Mesendoderm (in vitro differentiated cells): ENCODE data around the gene RC3H2.
"Not testable (repeated sequence)": the region's sequence is repeated elsewhere in the genome, so short reads cannot be mapped to it uniquely, and the experiment has no call there.

Source experiments
- DNase-seq: peaks from one replicate; pipeline ENCODE4 v3.0.0; 2013
- H2AK5ac ChIP-seq: 2 replicates; pipeline ENCODE4 v1.6.1; 2013; ENCODE audit warnings: low read length, inconsistent platforms
- H2BK120ac ChIP-seq: 2 replicates; pipeline ENCODE4 v1.6.1; 2013; ENCODE audit warnings: low read depth, mild to moderate bottlenecking, low read length, moderate library complexity, mixed read lengths
- H2BK15ac ChIP-seq: replicated peaks from 2 replicates; pipeline ENCODE4 v1.6.1; 2013; ENCODE audit warnings: low read depth, mild to moderate bottlenecking, moderate library complexity
- H2BK5ac ChIP-seq: 2 replicates; pipeline ENCODE4 v1.6.1; 2013; ENCODE audit warnings: low read length, inconsistent platforms
- H3K18ac ChIP-seq: 2 replicates; pipeline ENCODE4 v1.6.1; 2013; ENCODE audit warnings: mild to moderate bottlenecking, low read length, mixed read lengths
- H3K23ac ChIP-seq: one replicate; pipeline ENCODE4 v1.6.1; 2013; ENCODE audit warnings: low read length
- H3K27ac ChIP-seq: 2 replicates; pipeline ENCODE4 v1.5.1; 2013; ENCODE audit warnings: low read depth, mild to moderate bottlenecking, inconsistent platforms, low read length, moderate library complexity
- H3K27me3 ChIP-seq: 2 replicates; pipeline ENCODE4 v1.6.1; 2013; ENCODE audit warnings: low read length, control low read depth, mild to moderate bottlenecking, inconsistent platforms; ENCODE audit not compliant: insufficient read depth, poor library complexity
- H3K36me3 ChIP-seq: 2 replicates; pipeline ENCODE4 v1.6.1; 2013; ENCODE audit warnings: low read length, inconsistent platforms; ENCODE audit not compliant: control insufficient read depth, insufficient read depth
- H3K4ac ChIP-seq: one replicate; pipeline ENCODE4 v1.6.1; 2013; ENCODE audit warnings: low read depth, mild to moderate bottlenecking, low read length, moderate library complexity
- H3K4me1 ChIP-seq: 2 replicates; pipeline ENCODE4 v1.6.1; 2013; ENCODE audit warnings: low read depth, low read length, inconsistent platforms; ENCODE audit not compliant: control insufficient read depth
- H3K4me2 ChIP-seq: 2 replicates; pipeline ENCODE4 v1.6.1; 2013; ENCODE audit warnings: low read length
- H3K4me3 ChIP-seq: 2 replicates; pipeline ENCODE4 v1.5.1; 2013; ENCODE audit warnings: mild to moderate bottlenecking, low read length
- H3K56ac ChIP-seq: one replicate; pipeline ENCODE4 v1.6.1; 2013; ENCODE audit warnings: low read length
- H3K79me1 ChIP-seq: 2 replicates; pipeline ENCODE4 v1.6.1; 2013; ENCODE audit warnings: low read length, inconsistent platforms
- H3K79me2 ChIP-seq: 2 replicates; pipeline ENCODE4 v1.6.1; 2013; ENCODE audit warnings: mild to moderate bottlenecking, low read length; ENCODE audit not compliant: control insufficient read depth, insufficient read depth
- H3K9ac ChIP-seq: 2 replicates; pipeline ENCODE4 v1.6.1; 2013; ENCODE audit warnings: low read length, inconsistent platforms
- H4K5ac ChIP-seq: one replicate; pipeline ENCODE4 v1.6.1; 2013; ENCODE audit warnings: low read length
- H4K8ac ChIP-seq: one replicate; pipeline ENCODE4 v1.6.1; 2013; ENCODE audit warnings: low read depth, mild to moderate bottlenecking, control low read depth, low read length, moderate library complexity
- WGBS: extraction: QIAGEN DNeasy Blood & Tissue Kit; methylation state at CpG from one replicate; pipeline ENCODE4 v1.1.7; 2013; ENCODE audit warnings: low lambda C conversion rate, missing lambda C conversion rate; ENCODE audit not compliant: insufficient coverage; ENCODE audit errors: extremely low coverage; 5-methylcytosine and 5-hydroxymethylcytosine counted together

The RC3H2 gene

GRCh38 chr9:122848256-122848943 is 56.8 kb downstream of the RC3H2 start:
- no peak overlapping the region for H3K9ac ChIP-seq
- no CpG with 5 or more reads among the region's 2 CpGs for WGBS
- H3K4me1 ChIP-seq: no peaks in the 10 kb centered on the region
- H3K23ac ChIP-seq: no peak overlapping the region
- H2BK5ac ChIP-seq: no peak overlapping the region
- H3K79me1 ChIP-seq: no peaks in the 10 kb centered on the region
- no peak overlapping the region for H3K18ac ChIP-seq
- no peak overlapping the region for H4K5ac ChIP-seq
- no peak overlapping the region for H3K4me2 ChIP-seq
- H4K8ac ChIP-seq: no peak overlapping the region
- H3K4ac ChIP-seq: no peak overlapping the region
- no peak overlapping the region for H3K56ac ChIP-seq
- no peak overlapping the region for H3K4me3 ChIP-seq
- H2AK5ac ChIP-seq: no peak overlapping the region
- H3K36me3 ChIP-seq: peaks cover 3% of the 10 kb centered on the region
- H3K27ac ChIP-seq: no peak overlapping the region
- H3K27me3 ChIP-seq: no peaks in the 10 kb centered on the region
- H2BK120ac ChIP-seq: no peak overlapping the region
- no peak for DNase-seq
- H2BK15ac ChIP-seq: no peak overlapping the region
- no peaks in the 10 kb centered on the region for H3K79me2 ChIP-seq

- H3K27ac ChIP-seq: no peak overlapping the region
- no peak overlapping the region for H4K5ac ChIP-seq
- H2AK5ac ChIP-seq: no peak overlapping the region
- H3K4me3 ChIP-seq: no peak overlapping the region
- DNase-seq: no peak
- no peak overlapping the region for H2BK5ac ChIP-seq
- no peak overlapping the region for H3K4me2 ChIP-seq
- peaks cover 3% of the 10 kb centered on the region for H3K36me3 ChIP-seq
- H3K23ac ChIP-seq: no peak overlapping the region
- H3K56ac ChIP-seq: no peak overlapping the region
- WGBS: no CpG with 5 or more reads among the region's 5 CpGs
- H3K27me3 ChIP-seq: no peaks in the 10 kb centered on the region
- no peak overlapping the region for H3K4ac ChIP-seq
- no peak overlapping the region for H3K9ac ChIP-seq
- H2BK15ac ChIP-seq: no peak overlapping the region
- H3K79me1 ChIP-seq: no peaks in the 10 kb centered on the region
- H3K79me2 ChIP-seq: no peaks in the 10 kb centered on the region
- H4K8ac ChIP-seq: no peak overlapping the region
- no peak overlapping the region for H2BK120ac ChIP-seq
- no peaks in the 10 kb centered on the region for H3K4me1 ChIP-seq
- H3K18ac ChIP-seq: no peak overlapping the region
These were observed 58.7 kb downstream of the RC3H2 start for GRCh38 chr9:122846371-122846940.

GRCh38 chr9:122845116-122845515 is 60.0 kb downstream of the RC3H2 start:
- H4K5ac ChIP-seq: no peak overlapping the region
- peaks cover 2% of the 10 kb centered on the region for H3K36me3 ChIP-seq
- no peak overlapping the region for H3K4me2 ChIP-seq

GRCh38 chr9:122844137-122844536 is 61.0 kb downstream of the RC3H2 start:
- H4K8ac ChIP-seq: no peak overlapping the region
- no CpG with 5 or more reads among the region's 1 CpG for WGBS
- DNase-seq: no peak
- H3K79me2 ChIP-seq: no peaks in the 10 kb centered on the region
- H3K9ac ChIP-seq: no peak overlapping the region
- H3K23ac ChIP-seq: no peak overlapping the region
- H3K56ac ChIP-seq: no peak overlapping the region
- no peaks in the 10 kb centered on the region for H3K79me1 ChIP-seq
- H2BK15ac ChIP-seq: no peak overlapping the region
- no peak overlapping the region for H2BK120ac ChIP-seq
- no peak overlapping the region for H3K4me2 ChIP-seq
- no peak overlapping the region for H3K27ac ChIP-seq
- no peak overlapping the region for H2AK5ac ChIP-seq
- H3K27me3 ChIP-seq: no peaks in the 10 kb centered on the region
- no peak overlapping the region for H4K5ac ChIP-seq
- no peaks in the 10 kb centered on the region for H3K4me1 ChIP-seq
- no peak overlapping the region for H3K4me3 ChIP-seq
- no peaks in the 10 kb centered on the region for H3K36me3 ChIP-seq
- no peak overlapping the region for H2BK5ac ChIP-seq
- H3K18ac ChIP-seq: no peak overlapping the region
- no peak overlapping the region for H3K4ac ChIP-seq

More at GRCh38 chr9:122845116-122845515, 60.0 kb downstream of the RC3H2 start:
- H3K9ac ChIP-seq: no peak overlapping the region
- H3K56ac ChIP-seq: no peak overlapping the region
- H3K4ac ChIP-seq: no peak overlapping the region
- H2BK5ac ChIP-seq: no peak overlapping the region
- no peak overlapping the region for H3K4me3 ChIP-seq
- no peak overlapping the region for H3K18ac ChIP-seq
- no CpG with 5 or more reads among the region's 3 CpGs for WGBS
- no peak overlapping the region for H2AK5ac ChIP-seq
- H2BK15ac ChIP-seq: no peak overlapping the region
- no peak overlapping the region for H4K8ac ChIP-seq
- H3K27me3 ChIP-seq: no peaks in the 10 kb centered on the region
- H3K23ac ChIP-seq: no peak overlapping the region
- H2BK120ac ChIP-seq: no peak overlapping the region
- H3K4me1 ChIP-seq: no peaks in the 10 kb centered on the region
- H3K79me2 ChIP-seq: no peaks in the 10 kb centered on the region
- H3K27ac ChIP-seq: no peak overlapping the region
- no peak for DNase-seq
- no peaks in the 10 kb centered on the region for H3K79me1 ChIP-seq

GRCh38 chr9:122841501-122841900 is 63.7 kb downstream of the RC3H2 start:
- no CpG with 5 or more reads among the region's 4 CpGs for WGBS
- no peak overlapping the region for H4K5ac ChIP-seq
- H3K79me2 ChIP-seq: no peaks in the 10 kb centered on the region

GRCh38 chr9:122838441-122838840 is 66.7 kb downstream of the RC3H2 start:
- not testable (repeated sequence) for H4K5ac ChIP-seq, H2BK5ac ChIP-seq, H3K27me3 ChIP-seq, H3K36me3 ChIP-seq, H3K4me1 ChIP-seq, DNase-seq, H3K4me2 ChIP-seq, H2BK15ac ChIP-seq, H2BK120ac ChIP-seq, H3K4me3 ChIP-seq, H3K27ac ChIP-seq, H3K18ac ChIP-seq, H3K56ac ChIP-seq, H3K23ac ChIP-seq, H3K9ac ChIP-seq, H3K79me2 ChIP-seq, H4K8ac ChIP-seq, H3K4ac ChIP-seq, H2AK5ac ChIP-seq, H3K79me1 ChIP-seq
- no CpG with 5 or more reads among the region's 3 CpGs for WGBS

More at GRCh38 chr9:122841501-122841900, 63.7 kb downstream of the RC3H2 start:
- no peak for DNase-seq
- Histone ChIP-seq H3K4ac (no peak overlapping the region), H2BK120ac (no peak overlapping the region), H3K79me1 (no peaks in the 10 kb centered on the region), H3K27me3 (no peaks in the 10 kb centered on the region), H3K18ac (no peak overlapping the region), H3K9ac (no peak overlapping the region), H3K56ac (no peak overlapping the region), H3K4me2 (no peak overlapping the region), H3K27ac (no peak overlapping the region), H3K4me3 (no peak overlapping the region), H3K36me3 (no peaks in the 10 kb centered on the region), H2BK5ac (no peak overlapping the region), H2AK5ac (no peak overlapping the region), H2BK15ac (no peak overlapping the region), H4K8ac (no peak overlapping the region), H3K23ac (no peak overlapping the region), H3K4me1 (no peaks in the 10 kb centered on the region)
